GM23338 (cell line): Measurements from ENCODE around the gene SRSF7.

Experiments used
- EZH2 ChIP-seq: fragments of 200-600 bp; sonication (generic); IDR thresholded peaks from one replicate; pipeline ENCODE4 v1.8.0; 2017; ENCODE audit warnings: antibody characterized with exemption, mild to moderate bottlenecking, low read depth; ENCODE audit not compliant: unreplicated experiment
- NANOG ChIP-seq: IDR thresholded peaks from 2 replicates; pipeline ENCODE4 v1.6.1; 2016; ENCODE audit warnings: antibody characterized with exemption, borderline replicate concordance
- POLR2AphosphoS5 ChIP-seq: IDR thresholded peaks from 2 replicates; pipeline ENCODE4 v1.6.1; 2016; ENCODE audit warnings: antibody characterized with exemption, low read depth
- TF ChIP-seq, protein P1 (sequence below), 2 experiments: fragments of 200-600 bp in 1 of 2; sonication (generic) in 1 of 2; conservative IDR thresholded peaks; 2 replicates each; pipeline versions ENCODE4 v1.5.1 to v1.6.1; 2016 to 2017; ENCODE audit warnings: antibody characterized with exemption in 2 of 2, low read depth in 2 of 2, mild to moderate bottlenecking in 2 of 2, moderate library complexity in 1 of 2
- TF ChIP-seq, protein P2 (sequence below): IDR thresholded peaks from one replicate; pipeline ENCODE4 v1.6.1; 2018; ENCODE audit warnings: antibody characterized with exemption; ENCODE audit not compliant: unreplicated experiment

DNA sequence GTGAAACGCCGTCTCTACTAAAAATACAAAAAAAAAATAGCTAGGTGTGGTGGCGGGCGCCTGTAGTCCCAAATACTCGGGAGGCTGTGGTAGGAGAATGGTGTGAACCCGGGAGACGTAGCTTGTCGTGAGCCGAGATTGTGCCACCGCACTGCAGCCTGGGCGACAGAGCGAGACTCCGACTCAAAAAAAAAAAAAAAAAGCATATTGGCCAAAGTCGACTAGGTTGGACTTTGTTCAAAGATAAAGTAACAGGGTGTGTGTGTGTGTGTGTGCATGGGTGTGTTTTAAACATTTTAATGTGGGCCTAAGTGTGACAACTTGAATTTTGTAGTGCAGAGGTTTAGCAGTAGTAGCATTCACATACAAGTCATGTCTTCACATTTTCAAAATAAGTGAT is 38.5 kb upstream of the SRSF7 start:
- TF ChIP-seq EZH2 (no peak), POLR2AphosphoS5 (no peak), NANOG (no peak)
- TF ChIP-seq, protein P1, sequence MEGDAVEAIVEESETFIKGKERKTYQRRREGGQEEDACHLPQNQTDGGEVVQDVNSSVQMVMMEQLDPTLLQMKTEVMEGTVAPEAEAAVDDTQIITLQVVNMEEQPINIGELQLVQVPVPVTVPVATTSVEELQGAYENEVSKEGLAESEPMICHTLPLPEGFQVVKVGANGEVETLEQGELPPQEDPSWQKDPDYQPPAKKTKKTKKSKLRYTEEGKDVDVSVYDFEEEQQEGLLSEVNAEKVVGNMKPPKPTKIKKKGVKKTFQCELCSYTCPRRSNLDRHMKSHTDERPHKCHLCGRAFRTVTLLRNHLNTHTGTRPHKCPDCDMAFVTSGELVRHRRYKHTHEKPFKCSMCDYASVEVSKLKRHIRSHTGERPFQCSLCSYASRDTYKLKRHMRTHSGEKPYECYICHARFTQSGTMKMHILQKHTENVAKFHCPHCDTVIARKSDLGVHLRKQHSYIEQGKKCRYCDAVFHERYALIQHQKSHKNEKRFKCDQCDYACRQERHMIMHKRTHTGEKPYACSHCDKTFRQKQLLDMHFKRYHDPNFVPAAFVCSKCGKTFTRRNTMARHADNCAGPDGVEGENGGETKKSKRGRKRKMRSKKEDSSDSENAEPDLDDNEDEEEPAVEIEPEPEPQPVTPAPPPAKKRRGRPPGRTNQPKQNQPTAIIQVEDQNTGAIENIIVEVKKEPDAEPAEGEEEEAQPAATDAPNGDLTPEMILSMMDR (conservative IDR thresholded peaks at IDR 0.05; ENCODE audit: low read depth in 2 of 2), result no peak
- TF ChIP-seq, protein P2, sequence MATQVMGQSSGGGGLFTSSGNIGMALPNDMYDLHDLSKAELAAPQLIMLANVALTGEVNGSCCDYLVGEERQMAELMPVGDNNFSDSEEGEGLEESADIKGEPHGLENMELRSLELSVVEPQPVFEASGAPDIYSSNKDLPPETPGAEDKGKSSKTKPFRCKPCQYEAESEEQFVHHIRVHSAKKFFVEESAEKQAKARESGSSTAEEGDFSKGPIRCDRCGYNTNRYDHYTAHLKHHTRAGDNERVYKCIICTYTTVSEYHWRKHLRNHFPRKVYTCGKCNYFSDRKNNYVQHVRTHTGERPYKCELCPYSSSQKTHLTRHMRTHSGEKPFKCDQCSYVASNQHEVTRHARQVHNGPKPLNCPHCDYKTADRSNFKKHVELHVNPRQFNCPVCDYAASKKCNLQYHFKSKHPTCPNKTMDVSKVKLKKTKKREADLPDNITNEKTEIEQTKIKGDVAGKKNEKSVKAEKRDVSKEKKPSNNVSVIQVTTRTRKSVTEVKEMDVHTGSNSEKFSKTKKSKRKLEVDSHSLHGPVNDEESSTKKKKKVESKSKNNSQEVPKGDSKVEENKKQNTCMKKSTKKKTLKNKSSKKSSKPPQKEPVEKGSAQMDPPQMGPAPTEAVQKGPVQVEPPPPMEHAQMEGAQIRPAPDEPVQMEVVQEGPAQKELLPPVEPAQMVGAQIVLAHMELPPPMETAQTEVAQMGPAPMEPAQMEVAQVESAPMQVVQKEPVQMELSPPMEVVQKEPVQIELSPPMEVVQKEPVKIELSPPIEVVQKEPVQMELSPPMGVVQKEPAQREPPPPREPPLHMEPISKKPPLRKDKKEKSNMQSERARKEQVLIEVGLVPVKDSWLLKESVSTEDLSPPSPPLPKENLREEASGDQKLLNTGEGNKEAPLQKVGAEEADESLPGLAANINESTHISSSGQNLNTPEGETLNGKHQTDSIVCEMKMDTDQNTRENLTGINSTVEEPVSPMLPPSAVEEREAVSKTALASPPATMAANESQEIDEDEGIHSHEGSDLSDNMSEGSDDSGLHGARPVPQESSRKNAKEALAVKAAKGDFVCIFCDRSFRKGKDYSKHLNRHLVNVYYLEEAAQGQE, result no peak
